Measurements from ENCODE around the gene ACADVL.
"Not testable (repeated sequence)": the region's sequence is repeated elsewhere in the genome, so short reads cannot be mapped to it uniquely, and the experiment has no call there.

Gene ACADVL

GRCh38 chr17:7235693-7236665 is 16.2 kb downstream of the ACADVL start:
- DNase-seq (ENCODE audit: low spot score): peak; percentile 72

- DNase-seq (ENCODE audit: low spot score): no peak
These were observed 17.1 kb downstream of the ACADVL start for GRCh38 chr17:7236808-7237207.

DNA sequence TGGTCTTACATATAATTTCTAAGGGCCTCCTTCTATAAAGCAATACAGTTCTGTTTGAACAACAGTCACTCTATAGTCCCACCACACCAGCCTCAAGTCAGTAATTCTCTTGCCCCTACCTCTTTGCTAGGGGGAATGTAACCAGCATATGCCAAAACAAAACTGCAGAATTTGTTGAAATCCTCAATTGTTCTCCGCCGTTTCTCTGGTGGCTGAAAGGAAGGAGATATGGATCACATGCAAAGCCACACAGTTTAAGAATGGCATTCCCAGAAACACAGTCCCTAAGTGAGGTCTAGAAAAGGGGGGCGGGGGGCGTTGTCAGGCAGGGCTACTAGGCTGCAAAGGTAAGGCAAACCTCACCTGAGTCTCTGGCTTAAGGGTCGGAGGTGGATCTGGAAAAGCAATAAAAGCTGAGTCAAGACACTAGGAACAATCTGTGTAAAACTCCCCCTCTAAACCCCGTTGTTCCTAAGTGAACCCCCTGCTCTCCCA is 17.6 kb downstream of the ACADVL start:
- DNase-seq (ENCODE audit: low spot score): no peak

DNA sequence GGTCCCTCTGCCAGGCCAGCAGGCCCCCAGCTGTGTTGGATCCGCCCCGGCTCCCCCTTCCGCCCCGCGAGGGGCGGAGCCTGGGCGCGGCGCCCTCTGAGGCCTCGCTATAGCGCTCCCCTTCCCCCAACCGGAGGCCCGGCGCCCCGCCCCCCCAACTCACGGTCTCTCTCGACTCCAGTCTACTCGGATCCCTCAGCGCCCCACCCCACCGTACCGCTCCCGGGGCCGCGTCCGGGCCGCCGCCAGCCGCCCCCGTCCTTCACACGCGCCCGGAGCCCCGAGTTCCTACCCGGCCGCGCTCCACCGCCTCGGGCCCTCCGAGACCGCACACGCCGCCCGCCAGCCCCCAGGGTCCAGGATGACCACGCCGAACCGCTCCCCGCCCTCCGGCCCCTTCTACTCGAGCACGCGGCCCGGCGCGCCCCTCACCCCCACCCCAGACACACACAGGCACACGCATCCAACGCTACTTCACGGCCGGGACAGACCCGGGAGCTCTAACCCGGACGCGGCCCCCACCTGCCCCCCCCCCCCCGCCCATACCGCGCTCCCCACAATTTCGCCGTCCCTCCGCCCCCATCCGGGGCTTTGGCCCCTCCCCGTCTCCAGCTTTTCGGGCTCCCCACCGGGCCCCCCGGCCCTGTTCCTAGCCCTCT is 18.2 kb downstream of the ACADVL start:
- DNase-seq (ENCODE audit: low spot score): peak; percentile 66

- DNase-seq (ENCODE audit: low spot score): no peak
These were observed 18.8 kb downstream of the ACADVL start for GRCh38 chr17:7238420-7239090.

- DNase-seq (ENCODE audit: low spot score): peak; percentile 99
These were observed 19.6 kb downstream of the ACADVL start, which contains the start of gene PHF23 for GRCh38 chr17:7239091-7240027. TSS of gene PHF23 (minus strand) at chr17:7239457. CDS start at chr17:7239279, 178 bp downstream.

GRCh38 chr17:7240375-7240774 is 20.6 kb downstream of the ACADVL start:
- DNase-seq (ENCODE audit: low spot score): no peak

GRCh38 chr17:7241090-7241733 is 21.5 kb downstream of the ACADVL start:
- peak; percentile 58 for DNase-seq (ENCODE audit: low spot score)

GRCh38 chr17:7241783-7242716 is 22.3 kb downstream of the ACADVL start, which contains the start of gene GABARAP:
TSS of gene GABARAP (minus strand) at chr17:7242449. CDS start at chr17:7242330, 119 bp downstream.
- peak; percentile 98 for DNase-seq (ENCODE audit: low spot score)

- DNase-seq (ENCODE audit: low spot score): peak; percentile 94
These were observed 23.1 kb downstream of the ACADVL start for GRCh38 chr17:7242717-7243452.

GRCh38 chr17:7243453-7243729 is 23.7 kb downstream of the ACADVL start:
- DNase-seq (ENCODE audit: low spot score): no peak

DNA sequence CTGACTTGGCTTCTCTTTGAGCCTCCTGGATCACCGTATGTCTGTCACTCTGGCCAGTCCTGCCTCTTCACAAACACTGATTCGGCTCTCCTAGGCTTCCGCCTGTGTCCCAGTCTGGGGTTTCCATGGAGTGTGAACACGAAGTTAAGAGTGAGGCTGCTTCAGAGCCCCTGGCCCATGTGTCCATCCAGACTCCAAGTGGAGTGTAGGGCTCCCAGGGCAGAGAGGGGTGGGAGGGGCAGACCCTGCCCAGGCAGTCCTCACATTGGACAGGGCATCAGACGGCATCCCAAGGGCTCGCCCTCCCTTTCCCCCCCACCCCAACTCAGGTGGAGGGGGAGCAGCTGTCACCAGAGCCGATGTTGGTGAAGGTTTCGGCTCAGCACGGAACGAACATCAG is 24.1 kb downstream of the ACADVL start:
- DNase-seq (ENCODE audit: low spot score): not testable (repeated sequence)

DNA sequence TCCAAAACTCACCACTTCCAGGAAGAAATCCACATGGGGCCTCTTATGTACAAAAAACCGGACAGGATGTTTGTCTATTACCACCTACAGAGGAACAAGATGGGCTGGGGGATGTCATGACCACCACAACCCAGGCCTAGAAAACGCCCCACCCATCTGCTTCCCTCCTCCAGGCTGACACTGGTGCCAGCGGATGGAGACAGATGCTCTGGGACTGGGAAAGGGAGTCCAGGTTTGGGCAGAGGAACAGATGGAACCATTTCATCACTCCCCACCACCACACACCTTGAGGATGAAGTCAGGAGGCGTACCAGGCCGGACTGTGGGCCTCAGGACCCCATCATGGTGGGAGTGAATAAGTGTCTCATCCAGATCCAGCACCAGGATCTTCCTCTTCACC is 27.0 kb downstream of the ACADVL start:
- DNase-seq (ENCODE audit: low spot score): no peak

DNA sequence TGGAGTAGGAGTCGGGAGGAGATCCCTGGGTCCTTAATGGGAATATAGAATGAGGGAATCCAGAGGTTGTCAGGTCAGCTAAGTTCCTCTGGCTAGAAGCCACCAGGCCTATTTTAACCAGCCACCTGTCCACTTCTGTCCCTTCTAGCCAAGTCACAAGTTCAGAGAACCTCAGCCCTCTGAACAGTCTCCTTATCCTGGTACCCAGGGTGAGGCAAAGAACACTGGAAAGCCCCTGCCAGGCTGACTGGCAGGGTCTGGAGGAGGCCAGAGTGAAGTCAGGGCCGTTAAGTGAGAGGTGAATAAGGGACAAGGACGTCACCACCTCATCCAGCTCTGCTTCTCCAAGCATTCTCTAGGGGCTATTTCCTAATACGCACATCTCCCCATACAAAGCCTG is 29.1 kb downstream of the ACADVL start:
- no peak for DNase-seq (ENCODE audit: low spot score)

DNA sequence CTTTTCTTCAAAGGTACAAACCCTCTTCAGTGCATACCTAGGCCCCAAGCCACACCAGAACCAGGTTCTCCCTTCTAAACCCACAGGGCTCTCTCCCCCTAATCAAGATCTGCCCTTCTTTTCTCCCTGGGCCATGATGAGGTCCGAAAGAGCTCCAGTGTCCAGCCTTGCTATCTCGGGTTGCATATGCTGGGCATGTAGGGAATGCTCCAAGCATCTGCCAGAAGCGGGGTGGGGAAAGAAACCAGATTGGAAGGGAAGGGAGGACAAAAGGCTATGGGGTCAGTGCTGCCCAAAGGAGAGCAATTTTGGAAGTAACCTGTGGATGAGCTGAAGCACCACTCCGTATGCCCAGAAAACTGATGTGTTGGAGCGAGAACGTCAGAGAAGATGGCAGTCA is 29.5 kb downstream of the ACADVL start:
- DNase-seq (ENCODE audit: low spot score): no peak

DNA sequence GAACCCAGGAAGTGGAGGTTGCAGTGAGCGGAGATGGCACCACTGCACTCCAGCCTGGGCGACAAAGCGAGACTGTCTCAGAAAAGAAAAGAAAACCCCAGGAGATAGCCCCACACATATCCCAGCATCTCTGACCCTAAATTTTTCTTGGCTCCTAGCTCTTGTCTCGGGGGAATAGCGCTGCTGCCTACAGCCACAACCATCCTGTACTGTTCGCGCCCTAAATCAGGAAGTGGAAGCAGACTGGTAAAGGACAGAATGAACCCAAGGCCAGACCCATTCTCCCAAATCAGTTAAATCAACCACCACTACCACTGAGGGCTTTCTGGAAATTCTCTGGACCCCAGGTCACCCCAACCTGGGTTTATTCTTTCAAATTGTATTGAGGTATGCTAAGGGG is 30.1 kb downstream of the ACADVL start:
- DNase-seq (ENCODE audit: low spot score): no peak

GRCh38 chr17:7250695-7251627 is 31.2 kb downstream of the ACADVL start:
- no peak for DNase-seq (ENCODE audit: low spot score)

GRCh38 chr17:7251661-7252175 is 32.0 kb downstream of the ACADVL start, which contains the start of gene CTDNEP1:
TSS of gene CTDNEP1 (minus strand) at chr17:7251734. CDS start at chr17:7251296, 438 bp downstream.
- DNase-seq (ENCODE audit: low spot score): peak; percentile 100
